Midbrain (tissue), 1 donor: ENCODE measurements around the gene TMEM238L.

Experiments used
- DNase-seq: peaks from one replicate; lab custom pipeline; 2025; lab: John Stamatoyannopoulos, UW

The TMEM238L gene

GRCh38 chr17:10773391-10773790 lies 30.5 kb downstream of the TMEM238L start:
- DNase-seq, result no peak

- DNase-seq, result peak; percentile 28
Measured at GRCh38 chr17:10772425-10773380, 31.2 kb downstream of the TMEM238L start.

- no peak for DNase-seq
Measured at GRCh38 chr17:10771148-10771547, 32.8 kb downstream of the TMEM238L start.

GRCh38 chr17:10769840-10770239 lies 34.1 kb downstream of the TMEM238L start:
- no peak for DNase-seq

GRCh38 chr17:10768750-10769251 lies 35.1 kb downstream of the TMEM238L start:
- DNase-seq, result peak; percentile 50

GRCh38 chr17:10767232-10767631 lies 36.7 kb downstream of the TMEM238L start:
- DNase-seq, result no peak

GRCh38 chr17:10762037-10762436 lies 41.9 kb downstream of the TMEM238L start:
- DNase-seq, result no peak

- no peak for DNase-seq
Measured at GRCh38 chr17:10761281-10761680, 42.6 kb downstream of the TMEM238L start.

- DNase-seq, result no peak
Measured at GRCh38 chr17:10758062-10758461, 45.8 kb downstream of the TMEM238L start.

GRCh38 chr17:10757647-10758046 lies 46.3 kb downstream of the TMEM238L start:
- DNase-seq, result no peak

GRCh38 chr17:10757067-10757466 lies 46.8 kb downstream of the TMEM238L start:
- no peak for DNase-seq

GRCh38 chr17:10756619-10757018 lies 47.3 kb downstream of the TMEM238L start:
- DNase-seq, result no peak

GRCh38 chr17:10756185-10756584 lies 47.7 kb downstream of the TMEM238L start:
- no peak for DNase-seq

GRCh38 chr17:10755592-10756127 lies 48.2 kb downstream of the TMEM238L start:
- DNase-seq, result no peak

GRCh38 chr17:10754861-10755591 lies 48.9 kb downstream of the TMEM238L start:
- no peak for DNase-seq

- no peak for DNase-seq
Measured at GRCh38 chr17:10754109-10754508, 49.8 kb downstream of the TMEM238L start.

GRCh38 chr17:10752696-10753095 lies 51.2 kb downstream of the TMEM238L start:
- no peak for DNase-seq

- no peak for DNase-seq
Measured at GRCh38 chr17:10751563-10751962, 52.3 kb downstream of the TMEM238L start.

- DNase-seq, result no peak
Measured at GRCh38 chr17:10750210-10750609, 53.7 kb downstream of the TMEM238L start.

GRCh38 chr17:10748531-10749181 lies 55.2 kb downstream of the TMEM238L start:
- DNase-seq, result no peak

GRCh38 chr17:10745231-10745630 lies 58.7 kb downstream of the TMEM238L start:
- no peak for DNase-seq
